Retinal pigment epithelial cell (primary cell): ENCODE results near the gene GJD3.

Source experiments
- DNase-seq: peaks from one replicate; pipeline ENCODE4 v3.0.0-alpha.2; 2010; ENCODE audit warnings: low read depth
- H3K4me3 ChIP-seq: 2 replicates; pipeline ENCODE4 v1.5.1; 2011; ENCODE audit warnings: mild to moderate bottlenecking, low read length, control low read depth, moderate library complexity
- CTCF ChIP-seq: conservative IDR thresholded peaks from 2 replicates; pipeline ENCODE4 v1.5.1; 2011; ENCODE audit warnings: low read depth, low read length, control low read depth, inconsistent platforms

Gene GJD3

GRCh38 chr17:40322358-40323315 lies 41.9 kb downstream of the GJD3 start:
- H3K4me3 ChIP-seq, result peak overlapping the region; percentile 87
- no peak for DNase-seq
- no peak for TF ChIP-seq CTCF

- no peak for DNase-seq
- peak overlapping the region; percentile 87 for H3K4me3 ChIP-seq
- TF ChIP-seq CTCF, result no peak
Measured at GRCh38 chr17:40321961-40322357, 42.6 kb downstream of the GJD3 start.

- DNase-seq, result no peak
- H3K4me3 ChIP-seq, result peak overlapping the region; percentile 87
- no peak for TF ChIP-seq CTCF
Measured at GRCh38 chr17:40321524-40321929, 43.0 kb downstream of the GJD3 start.

- H3K4me3 ChIP-seq, result peak overlapping the region; percentile 87
- no peak for DNase-seq
- no peak for TF ChIP-seq CTCF
Measured at GRCh38 chr17:40320756-40321523, 43.6 kb downstream of the GJD3 start.

GRCh38 chr17:40319651-40320540 lies 44.6 kb downstream of the GJD3 start:
- no peak for DNase-seq
- H3K4me3 ChIP-seq, result peak overlapping the region; percentile 87
- no peak for TF ChIP-seq CTCF

GRCh38 chr17:40318830-40319391 lies 45.6 kb downstream of the GJD3 start:
- TF ChIP-seq CTCF, result peak; percentile 41
- H3K4me3 ChIP-seq, result peak overlapping the region; percentile 87
- DNase-seq, result no peak
